ENCODE measurements around the gene NRM. TPM values are rescaled to one million over a fixed set of nuclear protein-coding genes. Genes with fewer than 3 reads are reported as not detected.
A peak's percentile ranks its signal among the peaks of the same experiment; 100 is the strongest.

NRM gene
- total and polyA plus RNA-seq, 2 of the 13 experiments (the other 11 are each of a cell fraction or from before 2014, with no cell fraction given) = 12.5 to 16.0 TPM

GRCh38 chr6:30672445-30673253 is 18.1 kb downstream of the NRM start, which contains the start of gene DHX16 (continued):
- peak; percentile 83 for TF ChIP-seq ZMYM4 (CRISPR knock-in tag; IDR thresholded peaks at IDR 0.05)
- TF ChIP-seq ZBTB7A (CRISPR knock-in tag; IDR thresholded peaks at IDR 0.05) = no peak; the same call in 1 of the 2 replicates
- TF ChIP-seq KIAA2018 (CRISPR knock-in tag; IDR thresholded peaks at IDR 0.05; ENCODE audit: borderline replicate concordance) = 0 out of 2 replicates have a peak, but pooled peaks have one; percentile 56
- TF ChIP-seq STAG1 (CRISPR knock-in tag; IDR thresholded peaks at IDR 0.05) = peak; percentile 84
- no peak for TF ChIP-seq FIP1L1 (IDR thresholded peaks at IDR 0.05; ENCODE audit: borderline replicate concordance, insufficient read depth, low read depth, low read length)
- no peak for TF ChIP-seq HOXA5 (CRISPR knock-in tag; IDR thresholded peaks at IDR 0.05)
- TF ChIP-seq KAT2B (IDR thresholded peaks at IDR 0.05; ENCODE audit: borderline replicate concordance, low read depth, low read length) = no peak
- TF ChIP-seq PAXIP1 (CRISPR knock-in tag; conservative IDR thresholded peaks at IDR 0.05) = peak; percentile 39
- peak; percentile 87; the same call in 1 of the 2 replicates for TF ChIP-seq ZKSCAN8 (CRISPR knock-in tag; IDR thresholded peaks at IDR 0.05; ENCODE audit: borderline replicate concordance)
- TF ChIP-seq ZGPAT (CRISPR knock-in tag; IDR thresholded peaks at IDR 0.05) = peak; percentile 96
- TF ChIP-seq GTF2F1 (IDR thresholded peaks at IDR 0.05; ENCODE audit: low read length) = no peak
- no peak for TF ChIP-seq ZNF577 (CRISPR knock-in tag; IDR thresholded peaks at IDR 0.05; ENCODE audit: borderline replicate concordance, low read depth)
- peak; percentile 85 for TF ChIP-seq TAF1 (CRISPR knock-in tag; IDR thresholded peaks at IDR 0.05)
- peak; percentile 67 for TF ChIP-seq AGO2 (optimal IDR thresholded peaks at IDR 0.05; ENCODE audit: low read depth, low read length)
- 0 out of 2 replicates have a peak, but pooled peaks have one; percentile 21 for TF ChIP-seq ZBTB21 (CRISPR knock-in tag; IDR thresholded peaks at IDR 0.05)
- TF ChIP-seq SRF (IDR thresholded peaks at IDR 0.05; ENCODE audit: low read depth, low read length) = no peak

All from HepG2 (cell line).